Panc1 (cell line): Measurements from ENCODE around the gene DPH1. TPM values are rescaled to one million over a fixed set of nuclear protein-coding genes. Genes with fewer than 3 reads are reported as not detected.

Experiments used
- ATAC-seq: fragments of 200-7000 bp; cut with Tn5 transposase; 2 replicates; pipeline ENCODE4 v1.9.1; 2020; ENCODE audit warnings: mild to moderate bottlenecking, moderate library complexity
- BruUV-seq: library from RNA; stranded (reverse); fragments of 400-500 nt; replicated peaks from 2 replicates; lab custom pipeline; 2021; lab: Mats Ljungman, UMichigan
- CTCF ChIA-PET: fragments of 300-600 bp; sonication (Branson Sonifier 250); formaldehyde crosslinking; loops from one replicate; lab custom pipeline; 2022; ENCODE audit warnings: antibody characterized with exemption; lab: Charles Lee
- POLR2A ChIA-PET: fragments of 300-600 bp; sonication (Branson Sonifier 250); formaldehyde crosslinking; loops from one replicate; lab custom pipeline; 2022; ENCODE audit warnings: antibody characterized with exemption; lab: Charles Lee
- DNase-seq: peaks from one replicate; pipeline ENCODE4 v3.0.0-alpha.2; 2010; ENCODE audit warnings: low read depth, low spot score
- H3K27ac ChIP-seq: 2 replicates; pipeline ENCODE4 v1.5.1; 2011; ENCODE audit warnings: mild to moderate bottlenecking, low read length, inconsistent platforms
- H3K27me3 ChIP-seq: fragments of 200-500 bp; sonication (Bioruptor generic); 2 replicates; pipeline ENCODE4 v1.6.0; 2014; ENCODE audit warnings: low read length, inconsistent platforms; ENCODE audit not compliant: control insufficient read depth, insufficient read depth
- H3K36me3 ChIP-seq: fragments of 200-500 bp; sonication (Bioruptor generic); 2 replicates; pipeline ENCODE4 v1.5.1; 2014; ENCODE audit warnings: inconsistent platforms, mild to moderate bottlenecking, low read length, moderate library complexity; ENCODE audit not compliant: control insufficient read depth, insufficient read depth
- H3K4me1 ChIP-seq: 2 replicates; pipeline ENCODE4 v1.5.1; 2011; ENCODE audit warnings: inconsistent platforms, mild to moderate bottlenecking, low read length, moderate library complexity; ENCODE audit not compliant: control insufficient read depth, insufficient read depth
- H3K4me3 ChIP-seq, 2 experiments: 2 replicates each; pipeline ENCODE4 v1.5.1; 2011 to 2012; ENCODE audit warnings: low read depth in 2 of 2, low read length in 2 of 2, mild to moderate bottlenecking in 2 of 2, inconsistent platforms in 1 of 2, moderate library complexity in 1 of 2
- H3K9me3 ChIP-seq: fragments of 200-500 bp; sonication (Bioruptor generic); 2 replicates; pipeline ENCODE4 v1.5.1; 2014; ENCODE audit warnings: low read depth, mild to moderate bottlenecking, inconsistent platforms, low read length, moderate library complexity; ENCODE audit not compliant: control insufficient read depth, insufficient read depth
- POLR2AphosphoS5 ChIP-seq: IDR thresholded peaks from 2 replicates; pipeline ENCODE4 v1.6.1; 2012; ENCODE audit warnings: mild to moderate bottlenecking, low read depth, low read length, moderate library complexity
- REST ChIP-seq, 2 experiments: IDR thresholded peaks; 2 replicates each; pipeline ENCODE4 v1.6.1; 2011 to 2012; ENCODE audit warnings: low read depth in 2 of 2, control low read depth in 1 of 2, low read length in 1 of 2, mild to moderate bottlenecking in 1 of 2, moderate library complexity in 1 of 2; ENCODE audit not compliant: insufficient read depth in 1 of 2
- SIN3A ChIP-seq: IDR thresholded peaks from 2 replicates; pipeline ENCODE4 v1.6.1; 2012; ENCODE audit warnings: low read depth, mild to moderate bottlenecking, low read length, moderate library complexity, borderline replicate concordance; ENCODE audit not compliant: insufficient read depth
- TCF7L2 ChIP-seq: IDR thresholded peaks from 2 replicates; pipeline ENCODE4 v1.6.1; 2011; ENCODE audit warnings: mild to moderate bottlenecking, low read depth, low read length, inconsistent platforms
- in situ Hi-C: cut with HindIII; loops from 2 replicates; pipeline ENCODE4 v1.10.0; 2016; ENCODE audit warnings: low sequenced_read_pairs, low pct_unique_long_range_greater_than_20kb
- intact Hi-C: fragments of 100-400 bp; cut with micrococcal nuclease; formaldehyde crosslinking; loops from one replicate; pipeline ENCODE4 v1.10.0; 2022; ENCODE audit not compliant: unreplicated experiment
- microRNA-seq: library from miRNA; unstranded; fragments of <30 nt; microRNA quantifications from one replicate; pipeline ENCODE4 v1.1.0, GENCODE V29; 2020; ENCODE audit not compliant: unreplicated experiment
- total RNA-seq: library from RNA; stranded (reverse); gene quantifications from one replicate; pipeline ENCODE4 v1.2.1, GENCODE V29; 2021; ENCODE audit not compliant: unreplicated experiment
- TF ChIP-seq, protein P1 (sequence below): fragments of 450-650 bp; IDR thresholded peaks from 2 replicates; pipeline ENCODE4 v1.5.1; 2017; ENCODE audit warnings: mild to moderate bottlenecking

Gene DPH1
- total RNA-seq, 1 experiment from 2014 or later, result 24.3 TPM

DNA sequence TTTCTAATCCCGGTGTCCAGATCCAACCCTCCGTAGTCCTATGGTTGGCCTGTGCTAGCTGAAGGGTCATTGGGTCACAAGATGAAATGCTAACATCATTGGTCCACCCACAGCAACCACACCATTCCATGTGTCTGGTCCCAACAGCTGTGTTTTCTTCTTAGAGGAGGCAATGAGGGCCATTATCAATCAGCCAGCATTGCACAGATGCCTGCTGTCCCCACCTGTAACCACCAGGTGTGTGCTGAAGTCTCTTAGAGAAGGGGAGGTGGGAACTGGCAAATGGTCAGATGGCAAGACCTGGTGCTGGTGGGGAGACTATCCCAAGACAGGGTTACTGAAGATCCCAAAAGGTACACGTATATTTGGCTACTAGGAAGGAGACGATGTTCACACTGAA is 62.3 kb downstream of the DPH1 start:
- H3K36me3 ChIP-seq, result no peaks in the 10 kb centered on the region
- DNase-seq (no peak), ATAC-seq (no peak)
- in situ Hi-C loops (no loop called here), intact Hi-C loops (no loop called here)
- BruUV-seq, result no TSS peak
- CTCF ChIA-PET, result no interaction called here
- H3K9me3 ChIP-seq, result no peaks in the 10 kb centered on the region
- H3K27ac ChIP-seq, result no peak overlapping the region
- POLR2A ChIA-PET, result no interaction called here
- peaks cover 3% of the 10 kb centered on the region; the same call in 1 of the 2 replicates for H3K4me1 ChIP-seq
- H3K4me3 ChIP-seq, result no peak overlapping the region
- H3K27me3 ChIP-seq, result no peaks in the 10 kb centered on the region
- TF ChIP-seq REST (IDR thresholded peaks at IDR 0.05; ENCODE audit: insufficient read depth in 1 of 2, low read depth in 2 of 2, low read length in 1 of 2), result no peak
- TF ChIP-seq, protein P1, sequence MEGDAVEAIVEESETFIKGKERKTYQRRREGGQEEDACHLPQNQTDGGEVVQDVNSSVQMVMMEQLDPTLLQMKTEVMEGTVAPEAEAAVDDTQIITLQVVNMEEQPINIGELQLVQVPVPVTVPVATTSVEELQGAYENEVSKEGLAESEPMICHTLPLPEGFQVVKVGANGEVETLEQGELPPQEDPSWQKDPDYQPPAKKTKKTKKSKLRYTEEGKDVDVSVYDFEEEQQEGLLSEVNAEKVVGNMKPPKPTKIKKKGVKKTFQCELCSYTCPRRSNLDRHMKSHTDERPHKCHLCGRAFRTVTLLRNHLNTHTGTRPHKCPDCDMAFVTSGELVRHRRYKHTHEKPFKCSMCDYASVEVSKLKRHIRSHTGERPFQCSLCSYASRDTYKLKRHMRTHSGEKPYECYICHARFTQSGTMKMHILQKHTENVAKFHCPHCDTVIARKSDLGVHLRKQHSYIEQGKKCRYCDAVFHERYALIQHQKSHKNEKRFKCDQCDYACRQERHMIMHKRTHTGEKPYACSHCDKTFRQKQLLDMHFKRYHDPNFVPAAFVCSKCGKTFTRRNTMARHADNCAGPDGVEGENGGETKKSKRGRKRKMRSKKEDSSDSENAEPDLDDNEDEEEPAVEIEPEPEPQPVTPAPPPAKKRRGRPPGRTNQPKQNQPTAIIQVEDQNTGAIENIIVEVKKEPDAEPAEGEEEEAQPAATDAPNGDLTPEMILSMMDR, result no peak
- TF ChIP-seq TCF7L2, result no peak
- no peak for TF ChIP-seq POLR2AphosphoS5
- TF ChIP-seq SIN3A, result no peak

GRCh38 chr17:2093349-2093748 is 63.4 kb downstream of the DPH1 start:
- intact Hi-C loops (no loop called here), in situ Hi-C loops (no loop called here)
- Histone ChIP-seq H3K9me3 (no peaks in the 10 kb centered on the region), H3K27ac (no peak overlapping the region), H3K36me3 (no peaks in the 10 kb centered on the region), H3K27me3 (no peaks in the 10 kb centered on the region), H3K4me3 (no peak overlapping the region), H3K4me1 (peaks cover 3% of the 10 kb centered on the region; the same call in 1 of the 2 replicates)
- no TSS peak for BruUV-seq
- POLR2A ChIA-PET, result no interaction called here
- no peak for ATAC-seq
- no peak for DNase-seq
- no peak for TF ChIP-seq POLR2AphosphoS5
- TF ChIP-seq SIN3A, result no peak
- TF ChIP-seq REST (IDR thresholded peaks at IDR 0.05; ENCODE audit: insufficient read depth in 1 of 2, low read depth in 2 of 2, low read length in 1 of 2), result no peak
- TF ChIP-seq TCF7L2, result no peak
- TF ChIP-seq, protein P1, result no peak
- CTCF ChIA-PET, result no interaction called here

Small RNAs within 50 kb of the gene (microRNA-seq; reads per million reads assigned to microRNA genes)
- 590 reads per million, percentile 75 among the genes with 10 or more reads in this experiment for gene MIR132
- 7.6 reads per million, percentile 23 among the genes with 10 or more reads in this experiment for gene MIR212

Other genes starting within 250 kb of the DPH1 start
- gene SMYD4, start 200.3 kb upstream of the DPH1 start, total RNA-seq, result 17.1 TPM
- gene RPA1, start 200.1 kb upstream of the DPH1 start, total RNA-seq, result 150 TPM
- 0.80 TPM for gene RTN4RL1, start 4.8 kb upstream of the DPH1 start, total RNA-seq
- 42.5 TPM for gene OVCA2, start 11.9 kb downstream of the DPH1 start, total RNA-seq
- 1.4 TPM for gene HIC1, start 24.9 kb downstream of the DPH1 start, total RNA-seq